Gastroesophageal sphincter (tissue), 3 donors: ENCODE data around the gene IPO4.

ENCODE experiments used
- CTCF ChIP-seq, 4 experiments: fragments of 200-600 bp in 2 of 4; fragments of 450-650 bp in 2 of 4; sonication (generic) in 1 of 4; IDR thresholded peaks; one replicate each; pipeline ENCODE4 v1.5.1; 2017 to 2019; ENCODE audit warnings: antibody characterized with exemption in 4 of 4, mild to moderate bottlenecking in 2 of 4, moderate library complexity in 2 of 4
- POLR2A ChIP-seq, 2 donors: fragments of 450-650 bp; IDR thresholded peaks; one replicate each; pipeline ENCODE4 v1.6.1; 2017; ENCODE audit warnings: antibody characterized with exemption in 2 of 2, mild to moderate bottlenecking in 2 of 2, moderate library complexity in 1 of 2
- POLR2AphosphoS5 ChIP-seq: sonication (generic); formaldehyde crosslinking; IDR thresholded peaks from one replicate; pipeline ENCODE4 v1.6.1; 2017; ENCODE audit warnings: antibody characterized with exemption

DNA sequence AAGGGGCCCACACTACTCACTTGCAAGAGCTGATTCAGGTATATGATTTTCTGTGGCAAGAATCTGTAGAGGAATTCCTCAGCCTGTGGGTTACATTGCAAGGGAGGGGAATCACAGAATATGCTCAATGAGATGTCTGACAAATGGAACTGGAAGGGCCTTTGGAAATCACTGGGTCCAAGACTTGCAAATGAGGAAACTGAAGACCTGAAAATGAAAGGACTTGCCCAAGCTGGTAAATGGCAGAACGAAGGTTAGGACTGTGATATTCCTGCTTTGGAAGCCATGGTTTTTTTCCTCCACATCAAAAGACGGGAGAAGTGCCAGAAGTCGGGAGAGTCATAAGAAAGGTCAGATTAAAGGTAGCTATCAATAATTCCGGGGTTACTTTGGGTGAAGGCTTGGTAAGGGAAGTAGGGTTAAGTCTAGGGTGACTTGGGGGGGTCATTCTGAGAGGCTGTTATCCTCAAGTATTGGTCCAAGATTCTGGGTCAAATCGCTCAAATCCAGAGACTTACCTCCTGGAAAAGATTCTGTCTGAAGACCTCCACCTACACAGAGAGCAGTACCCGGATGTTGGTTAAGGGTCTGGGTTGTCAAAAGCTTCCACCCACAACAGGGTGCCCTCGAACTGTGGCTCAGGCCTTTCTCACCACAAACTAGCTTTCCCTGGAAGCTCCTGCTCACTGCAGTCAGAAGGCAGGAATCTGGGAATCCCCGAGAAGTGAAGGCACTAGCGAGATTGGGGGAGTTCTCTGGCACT is 42.7 kb downstream of the IPO4 start:
- TF ChIP-seq CTCF (IDR thresholded peaks at IDR 0.05) = no peak
- no peak for TF ChIP-seq POLR2AphosphoS5
- no peak for TF ChIP-seq POLR2A (IDR thresholded peaks at IDR 0.05)
